Measurements from ENCODE around the gene SYT13. TPM values are rescaled to one million over a fixed set of nuclear protein-coding genes. Genes with fewer than 3 reads are reported as not detected.
A peak's percentile ranks its signal among the peaks of the same experiment; 100 is the strongest.
"Not testable (repeated sequence)": the region's sequence is repeated elsewhere in the genome, so short reads cannot be mapped to it uniquely, and the experiment has no call there.

The SYT13 gene
- total and polyA plus RNA-seq, 5 donors from 2014 or later, result not detected

DNA sequence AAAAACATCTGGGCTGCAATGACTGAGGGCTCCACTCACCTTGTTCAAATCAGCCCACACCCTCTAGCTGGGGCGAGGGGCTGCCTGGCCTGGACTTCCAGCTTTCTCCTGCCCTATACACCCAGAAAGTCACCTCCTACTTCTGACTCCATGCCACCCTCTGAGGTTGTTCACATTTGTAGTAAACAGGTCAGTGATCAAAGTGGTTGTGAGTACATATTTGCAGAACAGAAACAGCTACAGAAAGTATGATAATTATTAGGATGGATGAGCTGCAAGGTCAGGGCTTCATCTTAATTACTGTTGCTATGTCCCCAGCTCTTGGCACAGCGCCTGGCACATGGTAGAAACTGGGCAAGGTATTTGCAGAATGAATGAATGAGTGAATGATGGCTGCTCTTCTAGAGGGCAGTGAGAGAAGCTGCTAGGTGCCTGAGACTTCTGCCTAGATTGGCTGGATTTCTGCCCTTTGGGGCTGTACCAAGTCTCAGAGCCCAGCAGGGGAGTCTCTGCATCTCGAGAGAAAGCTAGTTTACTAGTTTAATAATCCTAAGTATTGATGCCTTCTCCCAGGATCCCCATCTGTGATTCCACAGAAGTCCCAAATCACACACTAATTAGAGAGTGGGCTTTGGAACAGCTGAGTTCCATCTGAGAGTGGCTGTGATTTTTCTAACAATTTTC lies 36.0 kb downstream of the SYT13 start:
- DNase-seq (no peak), ATAC-seq (ENCODE audit: low read depth in 2 of 2) (no peak)
- Mint-ChIP-seq H3K4me3 (no peak overlapping the region), H3K27me3 (peaks cover 29% of the 10 kb centered on the region), H3K27ac (no peak overlapping the region), H3K36me3 (no peaks in the 10 kb centered on the region), H3K4me1 (peaks cover 0 to 3% (median 0%) of the 10 kb centered on the region in 4 donors), H3K9me3 (no peaks in the 10 kb centered on the region)
- Histone ChIP-seq H3K4me1 (ENCODE audit: control insufficient read depth, insufficient read depth, low read length, poor library complexity, severe bottlenecking) (no peaks in the 10 kb centered on the region), H3K36me3 (ENCODE audit: control insufficient read depth, insufficient read depth, low read length) (no peaks in the 10 kb centered on the region), H3K4me3 (ENCODE audit: low read depth, low read length) (no peak overlapping the region), H3K9me3 (ENCODE audit: control insufficient read depth in 2 of 2, low read length in 2 of 2) (no peaks in the 10 kb centered on the region), H3K27me3 (ENCODE audit: control insufficient read depth, insufficient read depth, low read length) (peaks cover 8% of the 10 kb centered on the region), H3K27ac (ENCODE audit: insufficient read depth, low read length, poor library complexity, severe bottlenecking) (no peak overlapping the region)

DNA sequence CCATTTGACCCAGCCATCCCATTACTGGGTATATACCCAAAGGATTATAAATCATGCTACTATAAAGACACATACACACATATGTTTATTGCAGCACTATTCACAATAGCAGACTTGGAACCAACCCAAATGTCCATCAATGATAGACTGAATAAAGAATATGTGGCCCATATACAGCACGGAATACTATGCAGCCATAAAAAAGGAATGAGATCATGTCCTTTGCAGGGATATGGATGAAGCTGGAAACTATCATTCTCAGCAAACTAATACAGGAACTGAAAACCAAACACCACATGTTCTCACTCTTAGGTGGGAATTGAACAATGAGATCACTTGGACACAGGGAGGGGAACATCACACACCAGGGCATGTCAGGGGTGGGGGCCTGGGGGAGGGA lies 36.8 kb downstream of the SYT13 start:
- not testable (repeated sequence) for H3K27me3 ChIP-seq (ENCODE audit: control insufficient read depth, insufficient read depth, low read length); H3K9me3 ChIP-seq (ENCODE audit: control insufficient read depth in 2 of 2, low read length in 2 of 2); H3K27ac ChIP-seq (ENCODE audit: insufficient read depth, low read length, poor library complexity, severe bottlenecking); H3K4me3 Mint-ChIP-seq; H3K9me3 Mint-ChIP-seq; H3K36me3 Mint-ChIP-seq; H3K4me3 ChIP-seq (ENCODE audit: low read depth, low read length); ATAC-seq (ENCODE audit: low read depth in 2 of 2); H3K36me3 ChIP-seq (ENCODE audit: control insufficient read depth, insufficient read depth, low read length); DNase-seq; H3K4me1 ChIP-seq (ENCODE audit: control insufficient read depth, insufficient read depth, low read length, poor library complexity, severe bottlenecking); H3K27ac Mint-ChIP-seq; H3K4me1 Mint-ChIP-seq
- H3K27me3 Mint-ChIP-seq, result peaks cover 29% of the 10 kb centered on the region

DNA sequence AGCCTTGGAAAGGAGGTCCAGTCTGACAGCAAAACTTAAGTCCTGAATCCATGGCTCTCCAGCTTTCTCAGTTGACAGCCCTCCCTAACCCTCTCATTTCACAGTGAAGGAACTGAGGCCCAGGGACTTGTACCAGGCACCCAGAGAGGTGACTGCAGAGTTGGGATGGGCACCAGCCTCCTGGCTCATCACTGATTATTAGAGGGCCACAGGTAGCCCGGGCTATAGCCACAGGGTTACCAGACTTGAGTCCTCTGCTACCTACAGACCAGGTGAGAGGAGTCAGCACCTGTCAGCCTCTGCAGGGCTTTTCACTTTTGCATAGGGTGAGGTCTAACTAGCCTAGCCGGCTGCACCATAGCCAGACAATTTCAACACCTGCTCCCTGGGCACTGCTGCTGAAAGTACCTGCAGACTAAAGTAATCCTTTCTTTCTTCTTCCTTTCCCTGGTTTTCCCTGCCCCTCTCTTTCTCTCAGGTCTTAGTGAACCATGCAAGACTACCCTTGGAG lies 37.6 kb downstream of the SYT13 start:
- Mint-ChIP-seq H3K27ac (no peak overlapping the region), H3K36me3 (no peaks in the 10 kb centered on the region), H3K4me1 (peaks cover 0 to 3% (median 0%) of the 10 kb centered on the region in 4 donors), H3K27me3 (peaks cover 29% of the 10 kb centered on the region), H3K4me3 (no peak overlapping the region), H3K9me3 (no peaks in the 10 kb centered on the region)
- H3K27me3 ChIP-seq (ENCODE audit: control insufficient read depth, insufficient read depth, low read length), result peaks cover 8% of the 10 kb centered on the region
- H3K4me1 ChIP-seq (ENCODE audit: control insufficient read depth, insufficient read depth, low read length, poor library complexity, severe bottlenecking), result no peaks in the 10 kb centered on the region
- no peak for DNase-seq
- ATAC-seq (ENCODE audit: low read depth in 2 of 2), result no peak
- H3K36me3 ChIP-seq (ENCODE audit: control insufficient read depth, insufficient read depth, low read length), result no peaks in the 10 kb centered on the region
- no peak overlapping the region for H3K4me3 ChIP-seq (ENCODE audit: low read depth, low read length)
- H3K27ac ChIP-seq (ENCODE audit: insufficient read depth, low read length, poor library complexity, severe bottlenecking), result no peak overlapping the region
- H3K9me3 ChIP-seq (ENCODE audit: control insufficient read depth in 2 of 2, low read length in 2 of 2), result no peaks in the 10 kb centered on the region

DNA sequence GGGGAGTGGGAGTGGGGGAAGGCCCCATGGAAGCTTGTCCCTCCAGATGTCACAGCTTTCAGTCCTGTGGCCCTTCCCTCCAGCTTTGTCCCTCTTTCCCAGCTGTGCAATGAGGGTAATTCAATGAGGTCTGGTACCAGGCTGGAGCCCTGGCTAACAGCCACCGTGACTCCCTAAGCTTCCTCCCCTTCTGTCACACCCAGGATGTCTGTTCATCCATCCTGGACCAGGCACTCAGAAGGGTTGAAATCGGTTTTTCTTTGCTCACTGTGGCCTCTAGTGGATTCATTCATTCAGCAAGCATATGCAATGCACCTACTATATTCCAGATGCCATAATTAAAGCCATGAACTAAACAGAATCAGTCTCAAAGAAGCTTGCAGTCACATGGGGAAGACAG lies 38.7 kb downstream of the SYT13 start:
- peaks cover 0 to 3% (median 0%) of the 10 kb centered on the region in 4 donors for H3K4me1 Mint-ChIP-seq

DNA sequence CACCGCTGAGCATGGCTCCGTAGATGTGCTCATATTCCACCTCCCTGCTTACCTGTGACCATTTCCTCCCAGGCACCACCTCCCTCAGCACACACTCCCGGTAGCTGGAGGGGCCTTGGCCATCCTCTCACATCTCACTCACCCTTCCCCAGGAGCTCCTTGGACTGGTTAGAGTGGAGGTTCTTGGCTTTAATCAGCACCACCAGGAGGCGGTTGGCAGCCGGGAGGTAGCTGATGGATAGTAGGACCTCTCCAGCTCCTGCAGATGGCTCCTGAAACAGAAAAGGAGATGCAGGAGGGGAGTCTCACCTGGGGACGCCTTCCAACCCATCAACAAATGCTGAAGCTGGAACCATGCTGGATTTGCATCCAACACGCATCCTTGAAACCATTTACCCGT lies 39.9 kb downstream of the SYT13 start:
- H3K9me3 ChIP-seq (ENCODE audit: control insufficient read depth in 2 of 2, low read length in 2 of 2), result no peaks in the 10 kb centered on the region
- Mint-ChIP-seq H3K9me3 (no peaks in the 10 kb centered on the region), H3K27ac (peak overlapping the region in 1 of 3 donors; percentile 71), H3K36me3 (no peaks in the 10 kb centered on the region), H3K27me3 (peaks cover 30% of the 10 kb centered on the region), H3K4me3 (no peak overlapping the region), H3K4me1 (peaks cover 0 to 3% (median 0%) of the 10 kb centered on the region in 4 donors)
- no peak for ATAC-seq (ENCODE audit: low read depth in 2 of 2)
- peaks cover 8% of the 10 kb centered on the region for H3K27me3 ChIP-seq (ENCODE audit: control insufficient read depth, insufficient read depth, low read length)
- DNase-seq, result no peak
- H3K4me3 ChIP-seq (ENCODE audit: low read depth, low read length), result no peak overlapping the region
- H3K36me3 ChIP-seq (ENCODE audit: control insufficient read depth, insufficient read depth, low read length), result no peaks in the 10 kb centered on the region
- no peaks in the 10 kb centered on the region for H3K4me1 ChIP-seq (ENCODE audit: control insufficient read depth, insufficient read depth, low read length, poor library complexity, severe bottlenecking)
- H3K27ac ChIP-seq (ENCODE audit: insufficient read depth, low read length, poor library complexity, severe bottlenecking), result no peak overlapping the region

More for the DNA sequence above, 38.7 kb downstream of the SYT13 start:
- no peak overlapping the region for H3K27ac Mint-ChIP-seq
- H3K9me3 ChIP-seq (ENCODE audit: control insufficient read depth in 2 of 2, low read length in 2 of 2), result no peaks in the 10 kb centered on the region
- peaks cover 29% of the 10 kb centered on the region for H3K27me3 Mint-ChIP-seq
- no peak for DNase-seq
- H3K27me3 ChIP-seq (ENCODE audit: control insufficient read depth, insufficient read depth, low read length), result peaks cover 8% of the 10 kb centered on the region
- H3K9me3 Mint-ChIP-seq, result no peaks in the 10 kb centered on the region
- no peaks in the 10 kb centered on the region for H3K4me1 ChIP-seq (ENCODE audit: control insufficient read depth, insufficient read depth, low read length, poor library complexity, severe bottlenecking)
- H3K36me3 ChIP-seq (ENCODE audit: control insufficient read depth, insufficient read depth, low read length), result no peaks in the 10 kb centered on the region
- no peak overlapping the region for H3K4me3 Mint-ChIP-seq
- ATAC-seq (ENCODE audit: low read depth in 2 of 2), result no peak
- no peaks in the 10 kb centered on the region for H3K36me3 Mint-ChIP-seq
- no peak overlapping the region for H3K27ac ChIP-seq (ENCODE audit: insufficient read depth, low read length, poor library complexity, severe bottlenecking)
- no peak overlapping the region for H3K4me3 ChIP-seq (ENCODE audit: low read depth, low read length)

DNA sequence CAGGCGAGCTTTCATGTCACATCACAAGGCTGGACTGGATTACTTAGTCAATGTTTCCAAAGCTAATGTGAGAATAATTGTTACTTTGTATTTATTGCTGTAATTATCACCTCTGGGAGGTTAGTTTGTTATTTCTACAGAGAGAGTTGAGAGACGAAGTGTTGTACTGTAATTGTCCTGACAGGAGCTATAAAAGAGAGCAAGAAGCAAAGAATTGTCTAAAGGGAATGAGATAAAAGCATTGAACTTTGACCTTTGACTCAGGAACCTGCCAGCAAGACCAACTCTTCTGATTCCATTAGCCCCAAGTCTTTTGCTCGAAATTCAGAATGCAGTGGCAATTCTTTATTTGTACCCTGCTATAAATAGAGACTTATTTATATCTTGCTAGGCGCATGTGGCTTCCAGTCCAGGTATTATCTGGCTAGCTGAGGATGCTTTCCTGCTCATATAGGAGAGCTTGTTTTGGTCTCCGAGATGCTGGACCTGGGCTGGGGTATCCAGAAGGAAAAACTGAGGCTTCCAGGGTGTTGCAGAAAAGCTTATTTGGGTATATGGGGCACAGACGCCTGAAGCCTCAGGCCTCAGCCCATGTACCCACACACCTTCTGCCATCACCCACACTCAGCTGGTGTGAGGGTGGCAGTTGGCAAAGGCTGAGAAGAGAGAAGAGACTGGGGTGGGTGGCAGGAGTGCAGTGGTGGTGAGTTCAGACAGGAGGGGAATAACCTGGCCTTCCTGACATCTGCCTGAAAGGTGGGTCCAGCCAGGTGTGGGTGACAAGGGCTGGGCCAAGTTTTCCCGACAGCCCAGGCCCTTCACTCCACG lies 40.7 kb downstream of the SYT13 start:
- H3K4me1 Mint-ChIP-seq, result peaks cover 0 to 3% (median 0%) of the 10 kb centered on the region in 4 donors
- no peaks in the 10 kb centered on the region for H3K36me3 Mint-ChIP-seq
- H3K4me1 ChIP-seq (ENCODE audit: control insufficient read depth, insufficient read depth, low read length, poor library complexity, severe bottlenecking), result no peaks in the 10 kb centered on the region
- no peak overlapping the region for H3K27ac ChIP-seq (ENCODE audit: insufficient read depth, low read length, poor library complexity, severe bottlenecking)
- H3K27me3 ChIP-seq (ENCODE audit: control insufficient read depth, insufficient read depth, low read length), result peaks cover 8% of the 10 kb centered on the region
- DNase-seq (no peak), ATAC-seq (ENCODE audit: low read depth in 2 of 2) (no peak)
- H3K27ac Mint-ChIP-seq, result no peak overlapping the region
- H3K9me3 ChIP-seq (ENCODE audit: control insufficient read depth in 2 of 2, low read length in 2 of 2), result no peaks in the 10 kb centered on the region
- no peaks in the 10 kb centered on the region for H3K36me3 ChIP-seq (ENCODE audit: control insufficient read depth, insufficient read depth, low read length)
- H3K4me3 ChIP-seq (ENCODE audit: low read depth, low read length), result no peak overlapping the region
- H3K27me3 Mint-ChIP-seq, result peaks cover 30% of the 10 kb centered on the region
- no peak overlapping the region for H3K4me3 Mint-ChIP-seq
- H3K9me3 Mint-ChIP-seq, result no peaks in the 10 kb centered on the region

DNA sequence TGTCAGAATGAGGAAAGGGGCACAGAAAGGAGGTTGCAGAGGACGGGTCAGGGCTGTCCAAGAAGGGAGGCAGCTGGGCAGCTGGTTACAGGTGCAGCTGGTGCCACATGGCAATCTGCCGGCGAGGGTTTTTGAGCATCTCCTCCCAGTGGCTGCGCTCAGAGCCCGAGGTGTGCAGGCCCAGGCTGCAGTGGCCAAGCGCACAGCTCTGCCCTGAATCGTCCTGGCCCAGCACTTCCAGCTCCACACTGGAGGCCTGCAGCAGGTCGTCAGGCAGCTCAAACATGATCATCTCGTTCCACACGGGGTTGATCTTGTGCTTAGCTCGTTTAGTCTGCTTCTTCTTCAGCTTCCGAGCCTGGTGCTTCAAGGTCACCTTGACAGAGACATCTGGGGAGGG lies 42.2 kb downstream of the SYT13 start:
- peaks cover 0 to 4% (median 0%) of the 10 kb centered on the region in 7 donors for H3K9me3 Mint-ChIP-seq
- peaks cover 0 to 2% (median 0%) of the 10 kb centered on the region in 4 donors for H3K4me1 Mint-ChIP-seq
- Histone ChIP-seq H3K27ac (ENCODE audit: insufficient read depth, low read length, poor library complexity, severe bottlenecking) (no peak overlapping the region), H3K27me3 (ENCODE audit: control insufficient read depth, insufficient read depth, low read length) (peaks cover 13% of the 10 kb centered on the region), H3K36me3 (ENCODE audit: control insufficient read depth, insufficient read depth, low read length) (no peaks in the 10 kb centered on the region), H3K4me1 (ENCODE audit: control insufficient read depth, insufficient read depth, low read length, poor library complexity, severe bottlenecking) (no peaks in the 10 kb centered on the region), H3K9me3 (ENCODE audit: control insufficient read depth in 2 of 2, low read length in 2 of 2) (peaks cover 0 to 4% of the 10 kb centered on the region in 2 experiments), H3K4me3 (ENCODE audit: low read depth, low read length) (no peak overlapping the region)
- ATAC-seq (ENCODE audit: low read depth in 2 of 2) (no peak), DNase-seq (no peak)
- peaks cover 21% of the 10 kb centered on the region for H3K27me3 Mint-ChIP-seq
- H3K4me3 Mint-ChIP-seq, result no peak overlapping the region
- no peak overlapping the region for H3K27ac Mint-ChIP-seq
- no peaks in the 10 kb centered on the region for H3K36me3 Mint-ChIP-seq
